Measurements from ENCODE around the gene RANGRF.

RANGRF gene

GRCh38 chr17:8257801-8258200 is 30.7 kb upstream of the RANGRF start:
- Histone ChIP-seq H3K27me3 (ENCODE audit: low read depth, low read length) (no peaks in the 10 kb centered on the region), H3K9ac (ENCODE audit: low read length) (no peak overlapping the region), H2AFZ (ENCODE audit: low read depth, low read length) (no peak overlapping the region), H4K20me1 (ENCODE audit: insufficient read depth, low read length) (no peaks in the 10 kb centered on the region), H3K4me1 (ENCODE audit: low read length) (no peaks in the 10 kb centered on the region), H3K27ac (ENCODE audit: low read length) (no peak overlapping the region), H3K9me3 (ENCODE audit: insufficient read depth, low read length) (no peaks in the 10 kb centered on the region), H3K79me2 (ENCODE audit: low read length) (peaks cover 5% of the 10 kb centered on the region), H3K4me2 (ENCODE audit: low read length) (no peak overlapping the region), H3K4me3 (ENCODE audit: low read length) (no peak overlapping the region), H3K36me3 (replicated peaks; ENCODE audit: low read depth, low read length) (peaks cover 24% of the 10 kb centered on the region)
- TF ChIP-seq, protein P1, sequence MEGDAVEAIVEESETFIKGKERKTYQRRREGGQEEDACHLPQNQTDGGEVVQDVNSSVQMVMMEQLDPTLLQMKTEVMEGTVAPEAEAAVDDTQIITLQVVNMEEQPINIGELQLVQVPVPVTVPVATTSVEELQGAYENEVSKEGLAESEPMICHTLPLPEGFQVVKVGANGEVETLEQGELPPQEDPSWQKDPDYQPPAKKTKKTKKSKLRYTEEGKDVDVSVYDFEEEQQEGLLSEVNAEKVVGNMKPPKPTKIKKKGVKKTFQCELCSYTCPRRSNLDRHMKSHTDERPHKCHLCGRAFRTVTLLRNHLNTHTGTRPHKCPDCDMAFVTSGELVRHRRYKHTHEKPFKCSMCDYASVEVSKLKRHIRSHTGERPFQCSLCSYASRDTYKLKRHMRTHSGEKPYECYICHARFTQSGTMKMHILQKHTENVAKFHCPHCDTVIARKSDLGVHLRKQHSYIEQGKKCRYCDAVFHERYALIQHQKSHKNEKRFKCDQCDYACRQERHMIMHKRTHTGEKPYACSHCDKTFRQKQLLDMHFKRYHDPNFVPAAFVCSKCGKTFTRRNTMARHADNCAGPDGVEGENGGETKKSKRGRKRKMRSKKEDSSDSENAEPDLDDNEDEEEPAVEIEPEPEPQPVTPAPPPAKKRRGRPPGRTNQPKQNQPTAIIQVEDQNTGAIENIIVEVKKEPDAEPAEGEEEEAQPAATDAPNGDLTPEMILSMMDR (IDR thresholded peaks at IDR 0.05; ENCODE audit: low read depth, low read length): no peak
- TF ChIP-seq EZH2phosphoT487 (IDR thresholded peaks at IDR 0.05; ENCODE audit: low read depth): no peak

DNA sequence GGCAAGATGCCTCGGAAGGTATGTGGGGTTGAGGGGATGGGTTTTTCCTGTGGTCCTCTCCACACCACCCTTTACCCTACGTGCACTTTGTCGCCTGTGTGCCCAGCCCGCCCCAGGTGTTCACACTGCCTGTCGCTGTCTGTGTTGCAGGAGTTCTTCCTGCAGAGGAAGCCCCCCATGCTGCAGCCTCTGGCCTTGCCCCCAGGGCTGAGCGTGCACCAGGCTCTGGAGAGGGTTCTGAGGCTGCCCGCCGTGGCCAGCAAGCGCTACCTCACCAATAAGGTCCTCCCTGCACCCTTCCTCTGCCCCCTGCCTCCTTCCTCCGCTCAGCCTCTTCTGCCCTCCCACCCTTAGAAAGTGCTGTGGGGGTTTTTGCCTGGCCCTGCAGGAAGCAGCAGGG is 24.1 kb upstream of the RANGRF start:
- Histone ChIP-seq H3K79me2 (ENCODE audit: low read length) (no peaks in the 10 kb centered on the region), H3K36me3 (replicated peaks; ENCODE audit: low read depth, low read length) (peaks cover 13% of the 10 kb centered on the region), H3K9ac (ENCODE audit: low read length) (no peak overlapping the region), H3K9me3 (ENCODE audit: insufficient read depth, low read length) (no peaks in the 10 kb centered on the region), H3K4me2 (ENCODE audit: low read length) (no peak overlapping the region), H4K20me1 (ENCODE audit: insufficient read depth, low read length) (no peaks in the 10 kb centered on the region), H2AFZ (ENCODE audit: low read depth, low read length) (no peak overlapping the region), H3K27ac (ENCODE audit: low read length) (no peak overlapping the region), H3K4me3 (ENCODE audit: low read length) (no peak overlapping the region), H3K4me1 (ENCODE audit: low read length) (no peaks in the 10 kb centered on the region), H3K27me3 (ENCODE audit: low read depth, low read length) (no peaks in the 10 kb centered on the region)
- TF ChIP-seq, protein P1 (IDR thresholded peaks at IDR 0.05; ENCODE audit: low read depth, low read length): no peak
- TF ChIP-seq EZH2phosphoT487 (IDR thresholded peaks at IDR 0.05; ENCODE audit: low read depth): no peak

- Histone ChIP-seq H3K27ac (ENCODE audit: low read length) (no peak overlapping the region), H3K36me3 (replicated peaks; ENCODE audit: low read depth, low read length) (peaks cover 13% of the 10 kb centered on the region), H3K4me3 (ENCODE audit: low read length) (no peak overlapping the region), H3K4me1 (ENCODE audit: low read length) (no peaks in the 10 kb centered on the region), H4K20me1 (ENCODE audit: insufficient read depth, low read length) (no peaks in the 10 kb centered on the region), H3K9ac (ENCODE audit: low read length) (no peak overlapping the region), H3K9me3 (ENCODE audit: insufficient read depth, low read length) (no peaks in the 10 kb centered on the region), H3K4me2 (ENCODE audit: low read length) (no peak overlapping the region), H3K79me2 (ENCODE audit: low read length) (no peaks in the 10 kb centered on the region), H3K27me3 (ENCODE audit: low read depth, low read length) (no peaks in the 10 kb centered on the region), H2AFZ (ENCODE audit: low read depth, low read length) (no peak overlapping the region)
- no peak for TF ChIP-seq EZH2phosphoT487 (IDR thresholded peaks at IDR 0.05; ENCODE audit: low read depth)
- TF ChIP-seq, protein P1 (IDR thresholded peaks at IDR 0.05; ENCODE audit: low read depth, low read length): no peak
Measured at GRCh38 chr17:8264836-8265542, 23.5 kb upstream of the RANGRF start.

GRCh38 chr17:8266648-8267479 is 21.6 kb upstream of the RANGRF start:
- no peak overlapping the region for H3K9ac ChIP-seq (ENCODE audit: low read length)
- H3K36me3 ChIP-seq (replicated peaks; ENCODE audit: low read depth, low read length): peaks cover 21% of the 10 kb centered on the region
- H3K27ac ChIP-seq (ENCODE audit: low read length): no peak overlapping the region
- H3K4me2 ChIP-seq (ENCODE audit: low read length): no peak overlapping the region
- H3K27me3 ChIP-seq (ENCODE audit: low read depth, low read length): no peaks in the 10 kb centered on the region
- H3K4me1 ChIP-seq (ENCODE audit: low read length): no peaks in the 10 kb centered on the region
- H4K20me1 ChIP-seq (ENCODE audit: insufficient read depth, low read length): no peaks in the 10 kb centered on the region
- no peak overlapping the region for H2AFZ ChIP-seq (ENCODE audit: low read depth, low read length)
- TF ChIP-seq EZH2phosphoT487 (IDR thresholded peaks at IDR 0.05; ENCODE audit: low read depth): no peak
- TF ChIP-seq, protein P1 (IDR thresholded peaks at IDR 0.05; ENCODE audit: low read depth, low read length): no peak
- H3K79me2 ChIP-seq (ENCODE audit: low read length): no peaks in the 10 kb centered on the region
- H3K9me3 ChIP-seq (ENCODE audit: insufficient read depth, low read length): no peaks in the 10 kb centered on the region
- H3K4me3 ChIP-seq (ENCODE audit: low read length): no peak overlapping the region

Data from OCI-LY3 (cell line).